Gastrocnemius medialis (tissue), 4 donors: Measurements from ENCODE around the gene STOX2.

Experiments
- POLR2A ChIP-seq, 2 donors: fragments of 450-650 bp; IDR thresholded peaks; one replicate each; pipeline ENCODE4 v1.6.1; 2017; ENCODE audit warnings: antibody characterized with exemption in 2 of 2, mild to moderate bottlenecking in 2 of 2, moderate library complexity in 2 of 2
- TF ChIP-seq, protein P1 (sequence below), 5 experiments: fragments of 450-650 bp in 3 of 5; fragments of 200-600 bp in 2 of 5; sonication (generic) in 2 of 5; IDR thresholded peaks in 4 of 5; conservative IDR thresholded peaks in 1 of 5; 1 replicate in 4 of 5; 2 replicates in 1 of 5; pipeline ENCODE4 v1.5.1; 2016 to 2019; ENCODE audit warnings: antibody characterized with exemption in 5 of 5, mild to moderate bottlenecking in 3 of 5, moderate library complexity in 3 of 5

DNA sequence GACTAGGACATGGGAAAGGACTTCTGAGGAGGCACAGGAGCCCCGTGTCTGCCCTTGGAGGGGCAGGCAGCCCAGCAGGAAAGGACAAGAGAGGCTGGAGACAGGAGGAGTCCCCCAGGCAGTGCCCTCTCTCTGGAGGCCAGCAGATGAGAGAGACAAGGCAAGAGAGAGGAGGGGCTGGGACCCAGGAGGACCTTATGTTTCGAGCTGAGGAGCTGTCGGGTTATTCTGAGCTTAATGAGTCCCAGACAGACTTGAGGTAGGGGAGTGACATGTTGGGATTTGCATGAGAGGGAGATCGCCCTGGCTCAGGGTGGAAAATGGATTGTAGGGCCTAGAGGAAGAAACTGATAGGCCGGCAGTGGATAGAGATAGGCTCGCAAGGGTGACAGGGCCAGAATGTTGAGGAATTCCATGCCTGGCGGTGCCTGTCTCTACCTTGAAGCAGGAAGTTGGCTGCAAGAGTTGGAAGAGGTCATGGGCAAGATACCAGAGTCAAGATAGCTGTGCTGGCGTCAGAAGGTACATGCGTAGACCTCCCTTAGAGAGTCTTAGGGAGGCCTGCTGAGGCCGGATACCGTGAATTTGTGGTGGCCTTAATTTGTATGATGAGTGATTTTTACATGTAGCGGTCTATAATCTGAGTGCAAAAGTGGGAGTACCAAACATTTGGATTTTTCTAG lies 19.4 kb downstream of the STOX2 start:
- TF ChIP-seq, protein P1, sequence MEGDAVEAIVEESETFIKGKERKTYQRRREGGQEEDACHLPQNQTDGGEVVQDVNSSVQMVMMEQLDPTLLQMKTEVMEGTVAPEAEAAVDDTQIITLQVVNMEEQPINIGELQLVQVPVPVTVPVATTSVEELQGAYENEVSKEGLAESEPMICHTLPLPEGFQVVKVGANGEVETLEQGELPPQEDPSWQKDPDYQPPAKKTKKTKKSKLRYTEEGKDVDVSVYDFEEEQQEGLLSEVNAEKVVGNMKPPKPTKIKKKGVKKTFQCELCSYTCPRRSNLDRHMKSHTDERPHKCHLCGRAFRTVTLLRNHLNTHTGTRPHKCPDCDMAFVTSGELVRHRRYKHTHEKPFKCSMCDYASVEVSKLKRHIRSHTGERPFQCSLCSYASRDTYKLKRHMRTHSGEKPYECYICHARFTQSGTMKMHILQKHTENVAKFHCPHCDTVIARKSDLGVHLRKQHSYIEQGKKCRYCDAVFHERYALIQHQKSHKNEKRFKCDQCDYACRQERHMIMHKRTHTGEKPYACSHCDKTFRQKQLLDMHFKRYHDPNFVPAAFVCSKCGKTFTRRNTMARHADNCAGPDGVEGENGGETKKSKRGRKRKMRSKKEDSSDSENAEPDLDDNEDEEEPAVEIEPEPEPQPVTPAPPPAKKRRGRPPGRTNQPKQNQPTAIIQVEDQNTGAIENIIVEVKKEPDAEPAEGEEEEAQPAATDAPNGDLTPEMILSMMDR (IDR thresholded peaks at IDR 0.05 in 4 of 5, conservative IDR thresholded peaks at IDR 0.05 in 1 of 5): no peak
- no peak for TF ChIP-seq POLR2A (IDR thresholded peaks at IDR 0.05)
